NCI-H345 (cell line): ENCODE data around the gene GNB1.
"Not testable (repeated sequence)": the region's sequence is repeated elsewhere in the genome, so short reads cannot be mapped to it uniquely, and the experiment has no call there.

Experiments used
- DNase-seq: peaks from one replicate; lab custom pipeline; 2025; lab: John Stamatoyannopoulos, UW

Gene GNB1

DNA sequence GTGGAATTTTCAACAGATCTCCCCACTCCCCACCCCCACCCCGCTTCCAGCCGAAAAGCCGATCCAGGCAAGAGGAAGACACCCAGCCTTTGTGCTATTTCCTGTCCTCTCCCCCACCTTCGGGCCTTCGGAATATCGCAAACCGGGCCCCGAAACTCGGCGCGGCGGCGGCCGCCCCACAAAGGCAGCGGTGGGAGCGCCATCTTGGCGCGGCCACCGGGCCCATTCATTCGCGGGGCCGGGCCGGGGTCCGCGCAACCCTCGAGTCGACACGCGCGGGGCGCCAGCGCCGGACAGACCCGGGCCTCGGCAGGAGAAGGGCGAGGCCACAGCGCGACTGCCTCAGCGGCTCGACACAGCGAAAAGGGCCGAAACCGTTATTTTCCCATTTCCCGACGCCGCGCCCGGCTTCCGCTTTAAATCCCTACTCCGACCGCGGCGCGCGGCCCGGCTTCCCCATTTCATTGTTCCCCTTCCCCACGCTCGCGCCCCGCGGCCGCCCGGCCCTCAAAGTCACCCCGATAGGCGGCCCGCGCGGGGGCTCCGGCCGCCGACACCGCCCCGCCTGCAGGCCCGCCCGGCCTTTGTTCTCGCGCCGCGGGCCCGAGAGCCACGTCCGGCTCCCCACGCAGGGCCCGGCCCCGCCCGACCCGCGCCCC is 911 bp downstream of the GNB1 start:
- no peak for DNase-seq

GRCh38 chr1:1889090-1889750 is 1.7 kb downstream of the GNB1 start:
- DNase-seq: no peak

- not testable (repeated sequence) for DNase-seq
Observed at GRCh38 chr1:1883890-1884289, 7.0 kb downstream of the GNB1 start.

DNA sequence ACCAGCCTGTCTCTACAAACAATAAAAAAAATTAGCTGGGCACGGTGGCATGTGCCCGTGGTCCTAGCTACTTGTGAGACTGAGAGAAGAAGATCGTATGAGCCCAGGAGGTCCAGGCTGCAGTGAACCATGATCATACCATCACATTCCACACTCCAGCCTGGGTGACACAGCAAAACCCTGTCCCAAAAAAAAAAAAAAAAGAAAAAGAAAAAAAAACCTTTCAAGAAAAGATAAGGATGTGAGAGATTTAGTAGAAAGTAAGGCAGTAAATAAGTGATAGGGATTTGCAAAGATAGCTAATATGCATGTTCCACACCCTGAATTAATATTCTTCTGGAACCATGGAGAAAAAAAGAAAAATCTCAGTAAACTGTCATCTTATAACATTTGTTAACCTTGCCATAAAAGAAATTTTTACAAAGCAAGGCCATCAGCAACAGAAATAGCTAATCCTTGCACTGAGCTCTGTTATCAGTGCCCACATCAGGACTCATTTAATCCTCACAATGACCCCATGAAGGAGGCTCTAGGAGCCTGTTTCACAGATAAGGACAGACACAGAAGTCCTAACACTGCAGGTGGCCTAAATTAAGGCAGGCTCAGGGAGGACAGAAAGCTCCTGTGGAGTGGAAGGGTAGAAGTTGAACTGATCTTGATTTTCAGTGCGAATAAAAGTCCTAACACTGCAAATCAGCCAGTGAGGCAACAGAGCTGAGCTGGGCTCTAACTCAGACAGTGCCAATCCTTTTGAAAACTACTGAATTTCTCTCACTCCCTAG is 7.6 kb downstream of the GNB1 start:
- no peak for DNase-seq

GRCh38 chr1:1881727-1882126 is 9.2 kb downstream of the GNB1 start:
- DNase-seq: no peak

GRCh38 chr1:1880617-1881312 is 10.1 kb downstream of the GNB1 start:
- DNase-seq: no peak

- DNase-seq: no peak
Observed at GRCh38 chr1:1879942-1880341, 10.9 kb downstream of the GNB1 start.

- DNase-seq: no peak
Observed at GRCh38 chr1:1877865-1878436, 12.9 kb downstream of the GNB1 start.

- no peak for DNase-seq
Observed at GRCh38 chr1:1876335-1876930, 14.5 kb downstream of the GNB1 start.

DNA sequence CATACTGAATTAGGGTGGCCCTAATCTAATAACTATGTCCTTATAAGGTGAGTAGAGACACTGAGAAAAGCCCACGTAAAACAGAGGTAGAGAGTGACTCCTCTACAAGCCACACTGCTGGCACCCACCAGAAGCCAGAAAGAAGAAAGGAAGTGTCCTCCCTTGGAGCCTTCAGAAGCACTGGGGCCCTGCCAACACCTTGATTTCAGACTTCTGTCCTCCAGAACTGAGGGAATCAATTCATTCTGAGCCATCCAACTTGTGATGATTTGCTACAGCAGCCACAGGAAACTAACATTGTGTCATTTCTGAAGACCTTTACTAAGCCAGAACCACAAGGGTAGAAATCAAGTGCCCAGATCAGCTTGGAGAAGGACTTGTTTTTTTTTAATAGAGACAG is 15.0 kb downstream of the GNB1 start:
- no peak for DNase-seq

GRCh38 chr1:1874901-1875300 is 16.0 kb downstream of the GNB1 start:
- DNase-seq: no peak

DNA sequence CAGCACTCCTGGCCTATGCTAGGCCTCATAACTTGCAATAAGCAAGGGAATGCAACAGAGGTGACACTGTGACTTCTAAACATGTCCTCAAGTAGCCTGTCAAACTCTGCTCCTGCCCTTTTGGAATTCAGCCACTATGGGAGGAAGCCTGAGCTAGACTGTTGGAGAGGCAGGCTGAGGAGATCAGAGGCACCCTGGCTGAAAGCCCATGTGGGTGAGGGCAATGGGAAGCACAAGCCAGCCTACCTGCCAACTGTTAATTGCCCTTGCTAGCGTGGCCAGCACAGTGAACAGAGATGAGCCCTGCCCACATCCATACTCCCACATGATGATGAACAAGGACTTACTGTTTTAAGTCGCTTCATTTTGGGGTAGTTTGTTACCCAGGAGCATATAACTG is 17.7 kb downstream of the GNB1 start:
- no peak for DNase-seq

DNA sequence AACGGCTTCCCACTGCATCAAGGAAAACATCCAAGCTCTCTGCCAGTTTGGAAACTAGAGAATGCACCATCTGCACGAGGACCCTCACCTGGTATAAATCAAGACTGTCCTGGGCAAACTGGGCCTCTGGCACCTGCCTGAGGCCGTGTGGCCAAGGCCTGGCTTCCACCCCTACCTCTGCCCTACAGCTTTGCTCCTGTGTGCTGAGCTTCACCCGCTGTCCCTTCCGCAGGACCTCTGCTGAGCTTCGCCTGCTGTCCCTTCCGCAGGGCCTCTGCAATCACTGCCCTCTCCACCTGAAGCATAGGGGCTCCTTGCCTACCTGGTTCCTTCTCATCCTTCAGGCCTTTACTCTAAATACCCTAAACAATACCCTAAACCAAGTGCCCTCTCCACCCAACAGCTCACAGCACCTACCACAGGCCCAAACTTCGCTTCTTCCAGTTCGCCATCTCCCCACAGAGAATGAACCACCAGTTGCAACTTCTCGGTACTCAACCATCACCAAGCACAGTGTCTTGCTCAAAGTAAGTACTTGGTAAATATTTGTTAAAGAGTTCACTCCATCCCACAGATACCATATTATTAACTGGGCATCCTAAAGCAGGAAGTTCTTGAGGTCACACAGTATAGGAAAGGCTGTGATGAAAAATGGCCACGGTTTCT is 18.4 kb downstream of the GNB1 start:
- no peak for DNase-seq

- DNase-seq: no peak
Observed at GRCh38 chr1:1869469-1869868, 21.4 kb downstream of the GNB1 start.

GRCh38 chr1:1867164-1867563 is 23.7 kb downstream of the GNB1 start:
- DNase-seq: no peak

DNA sequence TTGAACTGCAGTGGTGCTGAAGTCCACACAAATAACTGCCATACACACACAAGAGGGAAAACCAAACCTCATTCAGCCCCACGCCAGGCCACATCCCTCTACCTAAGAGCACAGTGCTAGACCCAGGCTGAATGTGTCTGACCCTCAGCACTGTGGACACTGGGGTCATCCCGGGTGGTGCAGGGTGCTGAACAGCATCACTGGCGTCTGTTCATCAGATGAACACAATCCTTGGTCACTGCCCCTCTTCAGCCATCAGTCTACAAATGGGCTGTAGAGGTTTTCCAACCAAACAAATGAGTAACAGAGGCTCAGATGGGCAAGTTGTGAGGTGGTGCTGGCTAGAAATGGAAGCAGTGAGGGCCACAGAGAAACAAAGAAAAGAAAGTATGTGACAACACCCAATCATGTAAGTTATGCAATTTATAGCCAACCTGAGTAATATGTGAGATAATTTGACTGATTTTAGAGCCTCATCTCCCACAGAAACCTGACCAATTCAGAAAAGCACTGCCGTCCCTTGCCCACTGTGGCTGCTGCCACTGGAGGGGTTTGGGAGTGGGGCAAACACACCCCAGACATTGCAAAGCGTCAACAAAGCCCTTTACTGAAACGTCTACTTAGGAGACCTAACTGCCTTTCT is 27.9 kb downstream of the GNB1 start:
- DNase-seq: no peak

GRCh38 chr1:1861761-1862310 is 29.1 kb downstream of the GNB1 start:
- not testable (repeated sequence) for DNase-seq

- no peak for DNase-seq
Observed at GRCh38 chr1:1861339-1861730, 29.6 kb downstream of the GNB1 start.

DNA sequence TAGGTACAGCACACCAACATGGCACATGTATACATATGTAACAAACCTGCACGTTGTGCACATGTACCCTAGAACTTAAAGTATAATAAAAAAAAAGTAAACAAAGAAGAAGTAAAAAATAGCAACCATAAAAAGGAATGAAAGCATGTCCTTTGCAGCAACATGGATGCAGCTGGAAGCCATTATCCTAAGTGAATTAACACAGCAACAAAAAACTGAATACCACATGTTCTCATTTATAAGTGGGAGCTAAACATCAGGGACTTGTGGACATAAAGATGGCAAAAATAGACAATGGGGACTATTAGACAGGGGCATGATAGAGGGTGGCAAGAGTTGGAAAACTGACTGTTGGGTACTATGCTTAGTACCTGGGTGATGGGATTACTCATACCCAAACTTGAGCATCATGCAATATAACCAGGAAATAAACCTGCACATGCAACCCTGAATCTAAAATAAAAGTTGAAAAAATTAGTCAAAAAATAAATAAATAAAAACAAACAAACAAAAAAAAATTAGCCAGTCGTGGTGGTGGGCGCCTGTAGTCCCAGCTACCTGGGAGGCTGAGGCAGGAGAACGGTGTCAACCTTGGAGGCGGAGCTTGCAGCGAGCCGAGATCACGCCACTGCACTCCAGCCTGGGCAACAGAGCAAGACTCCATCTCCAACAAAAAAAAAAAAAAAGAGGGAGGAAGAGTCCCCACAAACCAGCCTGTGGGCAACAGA is 30.8 kb downstream of the GNB1 start:
- DNase-seq: not testable (repeated sequence)
